ENCODE results near the gene ZFP36. TPM values are rescaled to one million over a fixed set of nuclear protein-coding genes. Genes with fewer than 3 reads are reported as not detected.

Gene ZFP36
- total RNA-seq, 2 experiments from 2014 or later: 1,278 to 1,362 TPM

GRCh38 chr19:39386557-39386956 is 20.1 kb upstream of the ZFP36 start:
- no peaks in the 10 kb centered on the region for H3K9me3 ChIP-seq (ENCODE audit: control insufficient read depth in 1 of 2, insufficient read depth in 1 of 2, low read length in 2 of 2)
- H3K36me3 ChIP-seq (ENCODE audit: insufficient read depth, low read length): peaks cover 79% of the 10 kb centered on the region
- peaks cover 91% of the 10 kb centered on the region for H3K36me3 Mint-ChIP-seq (ENCODE audit: low read depth)
- DNase-seq (no peak), ATAC-seq (ENCODE audit: poor library complexity) (no peak)
- peaks cover 20% of the 10 kb centered on the region for H3K4me1 ChIP-seq (ENCODE audit: insufficient read depth, low read length)
- H3K27me3 Mint-ChIP-seq: no peaks in the 10 kb centered on the region
- H3K27me3 ChIP-seq (ENCODE audit: control insufficient read depth in 1 of 2, insufficient read depth in 2 of 2, low read length in 2 of 2): no peaks in the 10 kb centered on the region
- POLR2A ChIA-PET: no interaction called here
- no peak overlapping the region for H3K4me3 ChIP-seq (ENCODE audit: low read length)
- TF ChIP-seq, protein P1, sequence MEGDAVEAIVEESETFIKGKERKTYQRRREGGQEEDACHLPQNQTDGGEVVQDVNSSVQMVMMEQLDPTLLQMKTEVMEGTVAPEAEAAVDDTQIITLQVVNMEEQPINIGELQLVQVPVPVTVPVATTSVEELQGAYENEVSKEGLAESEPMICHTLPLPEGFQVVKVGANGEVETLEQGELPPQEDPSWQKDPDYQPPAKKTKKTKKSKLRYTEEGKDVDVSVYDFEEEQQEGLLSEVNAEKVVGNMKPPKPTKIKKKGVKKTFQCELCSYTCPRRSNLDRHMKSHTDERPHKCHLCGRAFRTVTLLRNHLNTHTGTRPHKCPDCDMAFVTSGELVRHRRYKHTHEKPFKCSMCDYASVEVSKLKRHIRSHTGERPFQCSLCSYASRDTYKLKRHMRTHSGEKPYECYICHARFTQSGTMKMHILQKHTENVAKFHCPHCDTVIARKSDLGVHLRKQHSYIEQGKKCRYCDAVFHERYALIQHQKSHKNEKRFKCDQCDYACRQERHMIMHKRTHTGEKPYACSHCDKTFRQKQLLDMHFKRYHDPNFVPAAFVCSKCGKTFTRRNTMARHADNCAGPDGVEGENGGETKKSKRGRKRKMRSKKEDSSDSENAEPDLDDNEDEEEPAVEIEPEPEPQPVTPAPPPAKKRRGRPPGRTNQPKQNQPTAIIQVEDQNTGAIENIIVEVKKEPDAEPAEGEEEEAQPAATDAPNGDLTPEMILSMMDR (IDR thresholded peaks at IDR 0.05): no peak
- no peak overlapping the region for H3K27ac ChIP-seq (ENCODE audit: low read depth in 1 of 2, low read length in 2 of 2)
- no peak overlapping the region for H3K4me3 Mint-ChIP-seq
- intact Hi-C loops (cut with DNase I, micrococcal nuclease): no loop called here
- H3K9me3 Mint-ChIP-seq: no peaks in the 10 kb centered on the region
- CTCF ChIA-PET: no interaction called here
- peaks cover 15% of the 10 kb centered on the region for H3K4me1 Mint-ChIP-seq (ENCODE audit: low read depth)
- peak overlapping the region; percentile 96 for H3K27ac Mint-ChIP-seq

DNA sequence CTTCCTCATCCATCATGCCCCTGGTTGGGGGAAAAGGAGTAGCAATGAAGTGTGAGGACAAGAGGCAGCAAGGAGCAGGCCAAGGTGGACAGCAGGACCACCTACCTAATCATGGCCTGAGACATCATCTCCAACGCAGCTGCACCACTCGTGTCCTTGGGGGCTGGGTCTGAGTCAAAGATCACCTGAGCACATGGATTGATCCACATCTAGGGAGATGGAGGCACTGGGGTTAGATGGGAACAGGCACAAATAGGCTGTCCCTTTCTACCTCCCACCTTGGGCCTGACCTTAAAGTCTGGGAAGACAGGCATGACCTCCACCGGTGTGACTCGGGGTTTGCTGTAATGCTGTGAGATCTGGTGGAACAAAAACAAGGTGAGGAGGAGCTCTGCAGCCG is 18.0 kb upstream of the ZFP36 start:
- TF ChIP-seq, protein P1 (IDR thresholded peaks at IDR 0.05): no peak
- ATAC-seq (ENCODE audit: poor library complexity): no peak
- no peak overlapping the region for H3K4me3 ChIP-seq (ENCODE audit: low read length)
- Mint-ChIP-seq H3K4me3 (peak overlapping the region; percentile 62), H3K9me3 (no peaks in the 10 kb centered on the region), H3K36me3 (ENCODE audit: low read depth) (peaks cover 82% of the 10 kb centered on the region), H3K27me3 (no peaks in the 10 kb centered on the region), H3K4me1 (ENCODE audit: low read depth) (peaks cover 27% of the 10 kb centered on the region), H3K27ac (peak overlapping the region; percentile 96)
- H3K9me3 ChIP-seq (ENCODE audit: control insufficient read depth in 1 of 2, insufficient read depth in 1 of 2, low read length in 2 of 2): no peaks in the 10 kb centered on the region
- H3K27ac ChIP-seq (ENCODE audit: low read depth in 1 of 2, low read length in 2 of 2): no peak overlapping the region
- peaks cover 39% of the 10 kb centered on the region for H3K4me1 ChIP-seq (ENCODE audit: insufficient read depth, low read length)
- DNase-seq: no peak
- H3K36me3 ChIP-seq (ENCODE audit: insufficient read depth, low read length): peaks cover 71% of the 10 kb centered on the region
- ChIA-PET POLR2A (no interaction called here), CTCF (no interaction called here)
- intact Hi-C loops (cut with DNase I, micrococcal nuclease): no loop called here
- H3K27me3 ChIP-seq (ENCODE audit: control insufficient read depth in 1 of 2, insufficient read depth in 2 of 2, low read length in 2 of 2): no peaks in the 10 kb centered on the region

DNA sequence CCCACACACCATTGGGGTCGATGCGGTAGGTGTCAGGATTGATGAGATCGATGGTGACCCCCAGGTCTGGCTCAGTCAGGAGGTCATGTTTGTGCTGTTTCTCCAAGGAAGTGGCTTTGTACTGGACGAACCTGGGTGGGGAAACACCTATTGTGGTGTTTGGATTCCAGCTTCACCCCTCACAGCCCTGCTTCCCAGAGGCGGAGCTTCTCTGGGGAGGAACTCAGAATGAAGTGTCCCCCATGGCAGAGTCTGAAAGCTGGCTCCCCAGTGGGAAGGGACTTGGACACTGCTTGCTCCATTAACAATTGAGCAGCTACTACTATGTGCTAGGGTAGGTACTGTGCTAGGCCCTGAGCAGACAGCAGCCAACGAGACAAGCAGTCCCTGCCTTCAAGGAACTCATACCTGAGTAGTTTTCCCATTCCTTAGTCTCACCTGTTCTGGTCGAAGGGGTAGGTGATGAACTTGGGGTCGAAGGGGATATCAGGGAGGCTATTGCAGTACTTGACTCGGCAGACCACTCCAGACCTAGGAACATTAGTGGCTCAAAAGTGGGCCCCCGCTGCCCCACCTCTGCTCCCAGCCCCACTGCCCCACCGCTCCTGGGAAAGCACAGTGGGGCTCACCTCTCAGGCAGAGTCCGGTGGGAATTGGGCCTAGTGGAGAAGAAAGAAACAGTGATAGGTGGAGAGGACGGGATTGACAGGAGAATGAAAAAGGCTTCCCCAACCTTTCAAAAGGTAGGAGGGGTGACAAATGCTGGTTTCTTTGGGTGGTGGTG is 16.8 kb upstream of the ZFP36 start:
- H3K4me1 Mint-ChIP-seq (ENCODE audit: low read depth): peaks cover 33% of the 10 kb centered on the region
- Histone ChIP-seq H3K4me3 (ENCODE audit: low read length) (peak overlapping the region; percentile 91), H3K9me3 (ENCODE audit: control insufficient read depth in 1 of 2, insufficient read depth in 1 of 2, low read length in 2 of 2) (no peaks in the 10 kb centered on the region), H3K27ac (ENCODE audit: low read depth in 1 of 2, low read length in 2 of 2) (peak overlapping the region; percentile 98 to 100), H3K27me3 (ENCODE audit: control insufficient read depth in 1 of 2, insufficient read depth in 2 of 2, low read length in 2 of 2) (no peaks in the 10 kb centered on the region), H3K36me3 (ENCODE audit: insufficient read depth, low read length) (peaks cover 66% of the 10 kb centered on the region), H3K4me1 (ENCODE audit: insufficient read depth, low read length) (peaks cover 44% of the 10 kb centered on the region)
- peak overlapping the region; percentile 90 for H3K4me3 Mint-ChIP-seq
- ATAC-seq (ENCODE audit: poor library complexity): no peak
- H3K9me3 Mint-ChIP-seq: no peaks in the 10 kb centered on the region
- POLR2A ChIA-PET: interaction anchor here (1.5 to 6.4 kb wide), 5 partner anchors 15 to 268 kb away, joined by 4 to 144 read pairs (median 48); partner anchors contain the start of genes PLEKHG2, RPS16 and ZFP36
- H3K27me3 Mint-ChIP-seq: no peaks in the 10 kb centered on the region
- peaks cover 78% of the 10 kb centered on the region for H3K36me3 Mint-ChIP-seq (ENCODE audit: low read depth)
- CTCF ChIA-PET: interaction anchor here (1.2 to 2.0 kb wide), 2 partner anchors 46 to 48 kb away, joined by 6 to 10 read pairs; partner anchors contain the start of genes RPS16 and SAMD4B
- intact Hi-C loops (cut with DNase I, micrococcal nuclease): loop anchor here (1.0 to 5.0 kb wide), 6 partner anchors 11 to 263 kb away; partner anchors contain the start of genes EID2B (in 1 of the 2), PAK4 (in 1 of the 2) and SUPT5H (in 1 of the 2)
- peak in 1 of 14 experiments; percentile 38 for DNase-seq
- peak overlapping the region; percentile 96 for H3K27ac Mint-ChIP-seq
- TF ChIP-seq, protein P1 (IDR thresholded peaks at IDR 0.05): no peak
